Measurements from ENCODE around the gene RFPL1.

- TF ChIP-seq POLR2AphosphoS5 (IDR thresholded peaks at IDR 0.05; ENCODE audit: low read depth, low read length) = no peak
- TF ChIP-seq TAF1 (IDR thresholded peaks at IDR 0.05; ENCODE audit: borderline replicate concordance, insufficient read depth, low read length) = no peak
- TF ChIP-seq REST (IDR thresholded peaks at IDR 0.05; ENCODE audit: insufficient read depth in 1 of 2, low read depth in 2 of 2, low read length in 2 of 2) = peak; percentile 62 to 82; a peak in 3 of 4 replicates
- no peak for TF ChIP-seq FOXP2 (optimal IDR thresholded peaks at IDR 0.05; ENCODE audit: borderline replicate concordance, extremely low read depth, extremely low read length, insufficient read depth)
Measured at GRCh38 chr22:29476116-29476515, 37.7 kb downstream of the RFPL1 start.

All from PFSK-1 (cell line).